HG02610 (cell line): ENCODE results near the gene ZNF618.

Experiments used
- ATAC-seq: cut with Tn5 transposase; IDR thresholded peaks from one replicate; pipeline ENCODE4 v1.9.1; 2021; ENCODE audit warnings: mild to moderate bottlenecking, moderate library complexity; ENCODE audit not compliant: unreplicated experiment

Gene ZNF618

DNA sequence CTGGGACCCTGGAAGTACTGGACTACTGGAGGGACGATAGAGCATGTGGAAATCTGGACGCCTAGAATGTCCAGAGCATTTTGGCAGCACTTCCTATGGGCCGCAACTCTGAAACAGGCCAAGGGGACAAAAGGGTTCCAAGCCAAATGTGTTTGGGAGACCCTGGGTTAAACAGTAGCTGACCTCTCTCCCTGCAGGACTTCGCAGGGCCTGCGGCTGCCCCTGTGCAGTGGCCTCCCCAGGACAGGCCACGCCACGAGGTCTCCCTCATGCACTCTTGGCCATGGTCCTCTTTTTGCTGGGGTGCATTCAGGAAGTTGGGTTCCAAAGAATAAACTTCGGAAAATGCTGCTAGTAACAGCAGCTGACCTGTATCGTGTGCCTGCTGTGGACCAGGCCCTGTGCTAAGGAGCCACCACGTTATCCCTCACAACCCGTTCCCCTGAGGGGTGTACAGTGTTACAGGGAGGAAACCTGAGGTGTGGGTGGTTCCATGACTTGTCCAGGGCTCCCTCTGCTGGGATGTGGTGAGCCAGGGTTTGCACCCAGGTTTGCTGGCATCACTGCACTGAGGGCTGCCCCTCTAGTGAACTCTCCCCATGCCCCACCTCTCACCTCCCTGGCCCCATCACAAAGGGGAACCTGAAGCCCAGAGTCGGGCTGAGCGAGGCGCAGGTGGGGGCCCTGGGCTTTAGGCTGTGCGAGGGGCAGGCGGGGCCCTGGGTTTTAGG lies 122.6 kb downstream of the ZNF618 start:
- ATAC-seq = no peak

DNA sequence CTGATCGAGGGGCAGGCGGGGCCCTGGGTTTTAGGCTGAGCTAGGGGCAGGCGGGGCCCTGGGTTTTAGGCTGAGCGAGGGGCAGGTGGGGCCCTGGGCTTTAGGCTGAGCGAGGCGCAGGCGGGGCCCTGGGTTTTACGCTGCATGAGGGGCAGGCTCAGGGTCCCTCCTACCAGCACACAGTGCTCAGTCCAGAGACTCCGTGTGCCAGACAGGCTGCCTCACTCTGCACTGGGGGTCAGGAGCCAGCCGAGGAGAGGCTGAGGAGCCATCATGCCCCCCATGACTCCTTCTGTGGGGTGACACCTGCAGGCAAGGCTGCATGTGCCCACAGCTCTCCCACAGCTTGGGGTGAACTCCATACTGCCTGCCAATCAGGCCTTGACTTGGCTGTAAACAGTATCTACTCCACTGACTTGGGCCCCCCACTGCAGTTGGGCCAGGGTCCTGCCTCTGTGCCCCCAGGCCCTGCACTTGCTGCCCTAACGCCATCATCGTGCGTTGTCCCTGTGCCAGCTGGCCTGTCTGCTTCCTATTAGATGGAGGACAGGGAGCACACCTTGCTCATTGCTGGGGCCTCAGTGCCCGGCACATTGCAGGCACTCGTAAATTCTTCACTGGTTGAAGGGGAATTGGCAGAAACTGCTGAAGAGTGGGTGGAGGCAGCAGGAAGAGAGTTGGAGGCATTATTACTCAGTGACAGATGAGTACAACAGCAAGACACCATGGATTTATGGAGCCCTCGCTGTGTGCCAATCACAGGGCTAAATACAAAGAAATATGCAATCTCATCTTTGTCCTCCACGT lies 123.3 kb downstream of the ZNF618 start:
- no peak for ATAC-seq

- ATAC-seq = no peak
These were observed 124.0 kb downstream of the ZNF618 start for GRCh38 chr9:114000063-114000454.

GRCh38 chr9:114000671-114001409 lies 124.7 kb downstream of the ZNF618 start:
- ATAC-seq = no peak

- no peak for ATAC-seq
These were observed 125.2 kb downstream of the ZNF618 start for GRCh38 chr9:114001410-114001685.

DNA sequence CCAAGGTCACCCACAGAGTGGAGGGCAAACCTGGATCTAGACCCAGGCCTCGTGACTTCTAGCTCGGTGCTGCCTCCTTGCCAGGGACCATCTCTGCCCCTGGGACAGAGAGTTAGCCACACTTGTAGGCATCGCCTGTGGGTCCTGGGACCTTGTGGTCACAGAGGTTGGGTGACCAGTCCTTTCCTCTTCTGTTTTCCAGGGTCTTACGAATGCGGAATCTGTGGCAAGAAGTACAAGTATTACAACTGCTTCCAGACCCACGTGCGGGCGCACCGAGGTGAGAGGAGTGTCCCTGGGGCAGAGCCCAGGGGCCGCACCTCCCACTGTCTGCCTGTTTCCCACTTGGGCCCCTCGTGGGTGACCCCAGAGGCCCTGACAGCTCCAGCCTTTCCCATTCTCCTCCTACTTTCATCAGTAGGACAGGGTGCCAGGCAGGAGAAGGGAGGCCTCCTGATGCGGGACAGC lies 125.7 kb downstream of the ZNF618 start:
- no peak for ATAC-seq

GRCh38 chr9:114002271-114002985 lies 126.3 kb downstream of the ZNF618 start:
- ATAC-seq = no peak

GRCh38 chr9:114002986-114003350 lies 126.9 kb downstream of the ZNF618 start:
- ATAC-seq = no peak

GRCh38 chr9:114003351-114003750 lies 127.2 kb downstream of the ZNF618 start:
- no peak for ATAC-seq

GRCh38 chr9:114003758-114004157 lies 127.6 kb downstream of the ZNF618 start:
- ATAC-seq = no peak

- ATAC-seq = no peak
These were observed 128.2 kb downstream of the ZNF618 start for GRCh38 chr9:114004221-114004716.

GRCh38 chr9:114005371-114006154 lies 129.5 kb downstream of the ZNF618 start:
- ATAC-seq = no peak

DNA sequence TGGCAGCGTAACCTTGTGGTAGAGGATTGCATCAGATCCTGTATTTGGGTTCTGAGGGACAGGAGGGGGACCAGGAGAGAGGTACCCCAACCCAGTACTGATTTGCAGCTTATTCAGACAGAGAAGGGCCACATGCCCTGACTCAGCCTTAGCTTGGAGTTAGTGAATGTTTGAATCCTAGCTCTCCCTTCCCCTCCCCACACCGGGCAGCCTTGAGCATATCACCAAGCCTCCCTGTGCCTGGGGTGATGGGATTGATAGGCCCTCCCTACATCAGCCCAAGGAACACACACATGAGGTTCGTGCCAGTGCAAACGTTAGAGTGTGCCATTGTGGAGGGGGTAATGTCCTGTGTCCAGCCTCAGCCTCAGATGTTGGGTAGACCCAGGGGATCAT lies 130.0 kb downstream of the ZNF618 start:
- ATAC-seq = no peak

DNA sequence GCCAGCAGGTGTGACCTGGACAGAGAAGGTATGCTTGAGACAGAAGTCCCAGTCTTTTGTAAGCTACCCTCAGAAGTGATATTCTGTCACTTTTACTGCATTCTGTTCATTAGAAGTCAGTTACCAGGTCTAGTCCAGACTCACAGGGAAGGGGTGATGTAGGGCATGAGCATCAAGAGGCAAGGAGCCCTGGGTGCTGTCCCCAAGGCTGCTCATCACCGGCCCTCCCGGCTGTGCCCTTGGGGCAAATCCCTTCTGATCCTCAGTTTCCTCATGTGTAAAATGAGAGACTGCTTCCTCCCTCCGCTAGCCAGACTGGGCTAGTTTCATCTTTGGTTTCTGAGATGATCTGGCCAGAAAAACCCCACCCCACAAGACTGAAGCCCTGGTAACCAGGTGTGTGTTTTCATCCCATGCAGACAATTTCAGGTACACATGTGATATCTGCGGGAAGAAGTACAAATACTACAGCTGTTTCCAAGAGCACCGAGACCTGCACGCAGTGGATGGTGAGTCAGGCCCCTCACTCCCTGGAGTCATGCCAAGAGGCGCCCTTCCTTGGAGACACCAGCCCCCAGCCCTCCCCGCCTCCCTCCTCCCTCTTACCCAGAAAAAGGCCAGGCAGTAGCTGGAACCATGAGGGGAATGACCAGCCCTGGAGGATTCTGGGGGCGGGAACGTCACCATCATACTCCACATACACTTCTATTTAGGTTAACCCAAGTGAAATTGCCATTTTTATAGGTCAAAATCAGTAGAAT lies 131.0 kb downstream of the ZNF618 start:
- no peak for ATAC-seq

GRCh38 chr9:114007991-114008666 lies 132.0 kb downstream of the ZNF618 start:
- ATAC-seq = no peak

DNA sequence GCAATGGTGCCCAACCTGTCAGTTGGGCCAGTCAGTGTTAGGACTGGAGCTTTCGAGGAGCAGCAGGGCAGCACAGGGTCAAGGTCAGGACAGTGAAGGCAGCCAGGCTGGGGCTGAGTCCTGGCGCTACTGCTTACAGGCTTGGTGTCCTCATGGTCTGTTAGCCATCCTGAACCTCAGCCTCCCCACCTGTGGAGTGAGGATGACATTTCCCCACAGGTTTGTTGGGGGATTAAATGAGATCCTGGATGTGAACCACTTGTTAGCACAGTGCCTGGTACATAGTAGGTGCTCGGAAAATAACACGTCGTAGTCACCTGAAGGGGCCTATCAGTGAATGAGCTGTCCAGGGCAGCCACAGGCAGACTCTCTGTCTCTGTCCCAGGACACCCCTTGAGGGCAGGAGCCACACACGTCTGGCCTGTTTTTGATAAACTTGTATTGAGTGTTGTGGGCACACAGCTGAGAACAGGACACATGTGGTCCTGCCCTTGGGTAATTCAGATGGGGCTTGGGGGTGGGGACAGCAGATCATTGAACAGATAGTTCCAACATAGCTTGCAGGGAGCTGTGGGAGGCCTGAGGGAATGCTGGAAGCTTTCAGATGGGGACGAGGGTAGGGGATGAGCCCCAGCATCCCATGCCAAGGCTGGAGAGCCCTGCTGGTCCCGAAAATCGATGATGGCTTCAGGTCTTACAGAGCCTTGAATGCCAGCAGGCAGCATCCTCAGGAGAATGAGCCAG lies 132.7 kb downstream of the ZNF618 start:
- no peak for ATAC-seq

GRCh38 chr9:114011313-114011712 lies 135.2 kb downstream of the ZNF618 start:
- no peak for ATAC-seq

- no peak for ATAC-seq
These were observed 136.0 kb downstream of the ZNF618 start for GRCh38 chr9:114012126-114012525.
